Kidney glomerular epithelial cell (primary cell): ENCODE data around the gene PRKAR1A.
"Not testable (repeated sequence)": the region's sequence is repeated elsewhere in the genome, so short reads cannot be mapped to it uniquely, and the experiment has no call there.

Source experiments
- DNase-seq: peaks from one replicate; lab custom pipeline; 2025; lab: John Stamatoyannopoulos, UW

PRKAR1A gene

GRCh38 chr17:68579194-68579927, 67.1 kb downstream of the PRKAR1A start:
- DNase-seq: no peak

- DNase-seq: no peak
Measured at GRCh38 chr17:68580236-68580770, 68.1 kb downstream of the PRKAR1A start.

- no peak for DNase-seq
Measured at GRCh38 chr17:68581863-68582645, 69.8 kb downstream of the PRKAR1A start.

- not testable (repeated sequence) for DNase-seq
Measured at GRCh38 chr17:68582867-68583266, 70.6 kb downstream of the PRKAR1A start.

- no peak for DNase-seq
Measured at GRCh38 chr17:68584581-68585303, 72.5 kb downstream of the PRKAR1A start.

DNA sequence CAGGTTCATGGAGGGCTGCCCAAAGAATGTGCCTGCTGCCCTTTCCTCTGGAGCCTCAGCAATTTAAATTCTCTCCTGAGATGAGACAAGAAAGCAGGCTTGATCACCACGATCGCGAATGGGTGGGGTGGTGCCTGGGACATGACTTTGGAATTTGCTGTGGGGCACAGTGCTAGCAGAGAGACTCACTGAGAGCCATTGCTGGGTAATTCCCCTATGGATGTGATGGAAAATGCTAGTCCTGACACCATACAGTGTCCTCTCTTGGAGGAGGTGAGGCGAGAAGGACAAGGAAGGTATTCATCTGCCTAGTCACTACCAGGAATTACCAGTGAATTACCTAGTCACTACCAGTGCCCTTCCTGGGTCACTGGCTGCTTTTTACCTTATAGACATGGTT, 73.4 kb downstream of the PRKAR1A start:
- no peak for DNase-seq

GRCh38 chr17:68587026-68587425, 74.8 kb downstream of the PRKAR1A start:
- DNase-seq: no peak

DNA sequence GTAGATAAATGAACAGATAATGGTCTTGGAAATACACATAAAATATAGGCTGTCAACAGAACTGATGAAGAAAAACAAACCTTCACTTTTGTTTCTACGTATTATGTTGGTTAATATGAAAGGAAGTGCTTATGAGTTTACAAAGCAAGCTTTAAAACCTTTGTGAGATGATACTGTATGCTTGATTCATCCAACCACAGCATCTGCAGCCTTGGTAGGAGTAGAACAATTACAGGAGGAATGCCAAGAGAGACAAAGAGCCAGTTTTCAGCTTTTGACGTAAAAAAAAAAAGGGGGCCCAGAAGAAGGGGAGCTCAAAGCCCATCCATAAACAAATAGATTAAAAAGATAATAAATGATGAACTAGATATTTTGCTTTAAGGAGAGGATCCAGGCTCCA, 75.6 kb downstream of the PRKAR1A start:
- DNase-seq: no peak

DNA sequence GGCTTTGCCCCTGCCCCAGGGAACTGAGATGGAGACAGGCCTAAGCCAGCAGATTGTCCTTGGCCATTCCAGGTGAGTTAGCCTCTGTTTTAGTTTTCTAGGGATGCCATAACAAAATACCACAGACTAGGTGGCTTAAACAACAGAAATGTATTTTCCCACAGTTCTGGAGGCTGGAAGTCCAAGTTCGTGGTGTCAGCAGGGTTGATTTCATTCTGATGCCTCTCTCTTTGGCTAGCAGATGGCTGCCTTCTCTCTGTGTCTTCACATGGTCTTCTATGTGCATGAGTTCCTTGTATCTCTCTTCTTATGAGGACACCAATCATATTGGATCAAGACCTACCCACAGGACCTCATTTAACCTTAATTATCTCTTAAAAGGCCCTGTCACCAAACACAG, 76.1 kb downstream of the PRKAR1A start:
- DNase-seq: no peak

- no peak for DNase-seq
Measured at GRCh38 chr17:68589086-68589485, 76.9 kb downstream of the PRKAR1A start.

- no peak for DNase-seq
Measured at GRCh38 chr17:68591583-68591982, 79.4 kb downstream of the PRKAR1A start.

- no peak for DNase-seq
Measured at GRCh38 chr17:68592009-68592408, 79.8 kb downstream of the PRKAR1A start.

DNA sequence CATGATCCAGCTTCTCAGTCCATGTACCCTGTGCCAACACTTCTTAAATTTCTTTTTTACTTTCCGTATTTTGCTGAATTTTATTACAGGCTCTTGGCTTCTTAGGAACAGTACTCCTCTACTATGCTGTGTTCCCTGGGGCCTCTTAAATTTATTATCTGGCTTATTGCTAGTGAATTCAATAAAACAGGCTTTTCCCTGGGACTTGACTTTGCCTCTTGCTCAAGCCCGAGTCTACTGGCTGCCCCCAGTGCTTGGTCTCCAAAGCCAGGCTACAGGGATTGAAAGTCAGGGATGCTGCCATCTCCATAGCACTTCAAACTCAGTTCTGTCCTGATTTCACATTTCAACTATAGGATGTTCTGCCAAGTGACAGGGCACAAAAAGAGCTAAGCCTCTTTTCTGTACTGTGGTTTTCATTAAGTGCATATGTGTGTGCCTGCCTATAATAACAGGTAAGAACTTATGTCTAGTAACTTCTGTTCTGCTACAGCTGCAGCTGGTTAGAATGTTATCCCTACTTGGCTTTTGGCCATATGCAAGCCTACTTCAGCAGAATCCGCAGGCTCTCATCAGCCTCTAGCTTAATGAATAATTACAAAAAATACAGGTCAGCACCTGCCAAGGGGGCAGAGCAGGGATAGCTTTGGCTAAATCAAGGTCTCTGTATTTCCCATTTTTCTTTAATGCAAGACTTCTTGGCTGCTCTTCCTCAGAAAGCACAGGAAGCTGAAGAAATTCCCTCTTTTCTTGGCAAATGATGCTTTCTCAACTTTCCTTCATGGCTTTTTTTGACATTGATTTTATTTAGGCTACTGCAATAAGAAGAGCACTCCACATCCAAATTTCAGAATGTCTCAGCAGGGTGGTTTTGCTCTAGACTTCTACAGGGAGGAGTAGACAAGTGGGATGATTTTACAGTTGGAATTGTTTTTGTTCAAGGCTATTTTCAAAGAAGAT, 80.7 kb downstream of the PRKAR1A start:
- no peak for DNase-seq

GRCh38 chr17:68594552-68594951, 82.3 kb downstream of the PRKAR1A start:
- no peak for DNase-seq

GRCh38 chr17:68595496-68595895, 83.3 kb downstream of the PRKAR1A start:
- DNase-seq: no peak

- no peak for DNase-seq
Measured at GRCh38 chr17:68595986-68596385, 83.8 kb downstream of the PRKAR1A start.

- no peak for DNase-seq
Measured at GRCh38 chr17:68596411-68596945, 84.2 kb downstream of the PRKAR1A start.

DNA sequence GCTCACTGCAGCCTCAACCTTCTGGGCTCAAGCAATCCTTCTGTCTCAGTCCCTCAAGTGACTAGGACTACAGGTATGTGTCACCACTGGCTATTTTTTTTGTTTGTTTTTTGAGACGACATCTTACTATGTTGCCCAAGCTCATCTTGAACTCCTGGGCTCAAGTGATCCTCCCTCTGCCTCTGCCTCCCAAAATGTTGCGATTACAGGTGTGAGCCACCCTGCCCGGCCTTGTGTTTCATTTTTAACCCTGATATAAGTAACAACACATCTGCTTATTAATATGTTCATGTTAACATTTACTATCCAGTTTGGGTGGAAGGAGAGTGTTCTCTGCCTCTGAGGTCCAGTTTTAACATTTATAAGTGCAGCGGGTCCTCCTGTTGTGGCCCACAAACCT, 85.8 kb downstream of the PRKAR1A start:
- no peak for DNase-seq

DNA sequence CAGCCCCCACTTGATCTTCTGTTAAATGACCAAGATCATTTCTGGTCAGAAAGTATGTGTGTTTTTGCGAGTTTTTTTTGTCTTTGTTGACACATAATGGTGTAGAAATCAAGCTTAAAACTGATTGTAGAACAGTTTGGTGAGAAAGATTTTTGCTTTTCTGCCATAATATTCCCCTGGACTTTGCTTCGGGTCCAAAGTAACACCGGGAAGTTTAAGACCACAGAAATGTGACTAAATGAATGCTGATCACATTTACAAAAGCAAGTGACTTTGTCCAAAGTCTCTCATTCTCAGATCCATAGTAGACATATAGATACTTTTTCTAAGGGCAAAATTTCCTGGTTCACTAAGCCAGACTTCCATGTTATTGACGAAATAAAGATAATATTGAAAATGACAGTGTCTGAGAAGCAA, 86.3 kb downstream of the PRKAR1A start:
- DNase-seq: no peak

DNA sequence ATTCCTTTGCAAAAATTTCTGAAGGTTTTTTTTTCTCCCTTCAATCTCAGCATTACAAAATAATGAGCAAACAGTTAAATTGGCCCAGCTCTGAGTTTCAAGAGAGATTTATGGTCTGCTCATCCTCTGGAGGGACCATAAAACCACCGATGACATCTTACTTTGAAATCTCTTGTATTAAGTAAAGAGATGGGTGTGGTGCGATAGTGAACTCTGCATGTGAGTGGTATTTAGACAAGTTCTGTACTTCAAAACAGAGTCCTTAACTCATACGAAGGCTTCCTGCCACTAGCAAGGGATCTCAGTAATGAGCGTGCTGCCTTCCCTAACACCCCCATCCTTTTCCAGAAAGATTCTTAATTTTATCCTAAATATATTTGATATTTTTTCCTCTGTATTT, 86.9 kb downstream of the PRKAR1A start:
- DNase-seq: no peak

- no peak for DNase-seq
Measured at GRCh38 chr17:68599552-68600066, 87.4 kb downstream of the PRKAR1A start.
